HCT116 (cell line): ENCODE results near the gene EIF2B4. TPM values are rescaled to one million over a fixed set of nuclear protein-coding genes. Genes with fewer than 3 reads are reported as not detected.

Experiments used
- ATAC-seq: fragments of 200-7000 bp; cut with Tn5 transposase; 2 replicates; pipeline ENCODE4 v1.9.1; 2020; ENCODE audit warnings: mild to moderate bottlenecking, moderate library complexity
- BruUV-seq: library from RNA; stranded (reverse); fragments of 400-500 nt; replicated peaks from 2 replicates; lab custom pipeline; 2021; lab: Mats Ljungman, UMichigan
- CTCF ChIA-PET: fragments of 300-600 bp; sonication (Branson Sonifier 250); formaldehyde crosslinking; loops from one replicate; lab custom pipeline; 2021; ENCODE audit warnings: antibody characterized with exemption; lab: Charles Lee
- POLR2A ChIA-PET: fragments of 300-600, 350-600 bp; sonication (Branson Sonifier 250); formaldehyde crosslinking; loops from one replicate; lab custom pipeline; 2021; ENCODE audit warnings: antibody characterized with exemption; lab: Charles Lee
- RAD21 ChIA-PET, 2 experiments: fragments of 300-600 bp; sonication (Branson Sonifier 250); formaldehyde crosslinking; loops; one replicate each; lab custom pipeline; 2023; ENCODE audit warnings: low total read pairs in 2 of 2; ENCODE audit not compliant: uncharacterized antibody in 2 of 2, unreplicated experiment in 2 of 2, low non-redundant PET in 1 of 2; lab: Charles Lee
- DNase-seq: peaks from one replicate; pipeline ENCODE4 v3.0.0-alpha.2; 2010; ENCODE audit warnings: low read depth, low spot score
- H2AFZ ChIP-seq: fragments of 200-600 bp; shearing (Covaris generic), sonication (generic); 2 replicates; pipeline ENCODE4 v1.6.1; 2017; ENCODE audit warnings: low read depth, mixed run types, mixed read lengths, antibody characterized with exemption, low read length; ENCODE audit not compliant: poor library complexity, severe bottlenecking
- H3K27ac ChIP-seq: 2 replicates; pipeline ENCODE4 v1.5.1; 2012; ENCODE audit warnings: low read depth, low read length
- H3K27me3 ChIP-seq: fragments of 200-600 bp; sonication (generic); 2 replicates; pipeline ENCODE4 v1.6.1; 2016; ENCODE audit warnings: mixed run types, low read length, mixed read lengths; ENCODE audit not compliant: insufficient read depth
- H3K36me3 ChIP-seq, 2 experiments: fragments of 200-500 bp in 1 of 2; fragments of 200-600 bp in 1 of 2; sonication (Bioruptor generic) in 1 of 2; sonication (generic) in 1 of 2; 2 replicates each; pipeline versions ENCODE4 v1.5.1 to v1.6.1; 2014 to 2016; ENCODE audit warnings: low read length in 2 of 2, inconsistent platforms in 1 of 2, mixed read lengths in 1 of 2, mixed run types in 1 of 2; ENCODE audit not compliant: insufficient read depth in 2 of 2, control insufficient read depth in 1 of 2
- H3K4me1 ChIP-seq, 2 experiments: fragments of 200-600 bp in 1 of 2; sonication (generic) in 1 of 2; 2 replicates each; pipeline versions ENCODE4 v1.5.1 to v1.6.1; 2012 to 2017; ENCODE audit warnings: low read length in 2 of 2, inconsistent platforms in 1 of 2, mild to moderate bottlenecking in 1 of 2, mixed read lengths in 1 of 2, mixed run types in 1 of 2, moderate library complexity in 1 of 2; ENCODE audit not compliant: insufficient read depth in 2 of 2, control insufficient read depth in 1 of 2
- H3K4me2 ChIP-seq: fragments of 200-600 bp; sonication (generic); 2 replicates; pipeline ENCODE4 v1.6.1; 2017; ENCODE audit warnings: mixed run types, low read length, mixed read lengths
- H3K4me3 ChIP-seq, 2 experiments: fragments of 200-600 bp in 1 of 2; sonication (generic) in 1 of 2; replicated peaks in 1 of 2; 2 replicates each; pipeline ENCODE4 v1.5.1; 2011 to 2016; ENCODE audit warnings: low read length in 2 of 2, control low read depth in 1 of 2, low read depth in 1 of 2, mild to moderate bottlenecking in 1 of 2, mixed read lengths in 1 of 2, mixed run types in 1 of 2
- H3K79me2 ChIP-seq: fragments of 200-600 bp; sonication (generic); 2 replicates; pipeline ENCODE4 v1.6.1; 2017; ENCODE audit warnings: mild to moderate bottlenecking, mixed run types, low read length, moderate library complexity, mixed read lengths; ENCODE audit not compliant: insufficient read depth
- H3K9ac ChIP-seq: fragments of 200-600 bp; sonication (generic); 2 replicates; pipeline ENCODE4 v1.6.1; 2016; ENCODE audit warnings: low read length, mixed read lengths
- H3K9me2 ChIP-seq: fragments of 200-600 bp; sonication (generic), shearing (Covaris generic); 2 replicates; pipeline ENCODE4 v1.6.1; 2017; ENCODE audit warnings: mixed run types, mild to moderate bottlenecking, moderate library complexity; ENCODE audit not compliant: insufficient read depth
- H3K9me3 ChIP-seq, 2 experiments: fragments of 200-500 bp in 1 of 2; fragments of 200-600 bp in 1 of 2; sonication (Bioruptor generic) in 1 of 2; sonication (generic) in 1 of 2; 2 replicates each; pipeline ENCODE4 v1.6.1; 2014 to 2017; ENCODE audit warnings: low read length in 2 of 2, mixed read lengths in 2 of 2, inconsistent platforms in 1 of 2, low read depth in 1 of 2, mild to moderate bottlenecking in 1 of 2, mixed run types in 1 of 2, moderate library complexity in 1 of 2; ENCODE audit not compliant: control insufficient read depth in 1 of 2, insufficient read depth in 1 of 2
- H4K20me1 ChIP-seq: fragments of 200-600 bp; sonication (generic), shearing (Covaris generic); 2 replicates; pipeline ENCODE4 v1.6.1; 2017; ENCODE audit warnings: mixed run types, mild to moderate bottlenecking, moderate library complexity; ENCODE audit not compliant: insufficient read depth
- ATF3 ChIP-seq: IDR thresholded peaks from 2 replicates; pipeline ENCODE4 v1.6.1; 2012
- CBX3 ChIP-seq: IDR thresholded peaks from 2 replicates; pipeline ENCODE4 v1.6.1; 2012; ENCODE audit warnings: low read depth
- CEBPB ChIP-seq: IDR thresholded peaks from 2 replicates; pipeline ENCODE4 v1.6.1; 2012; ENCODE audit warnings: low read depth
- CTCF ChIP-seq, 3 experiments: fragments of 200-600 bp in 1 of 3; sonication (generic) in 1 of 3; IDR thresholded peaks in 2 of 3; conservative IDR thresholded peaks in 1 of 3; 2 replicates each; pipeline ENCODE4 v1.5.1; 2012 to 2017; ENCODE audit warnings: low read depth in 2 of 3, low read length in 2 of 3, antibody characterized with exemption in 1 of 3, borderline replicate concordance in 1 of 3, control low read depth in 1 of 3, mild to moderate bottlenecking in 1 of 3, mixed read lengths in 1 of 3, mixed run types in 1 of 3, moderate library complexity in 1 of 3; ENCODE audit not compliant: insufficient read depth in 1 of 3
- ELF1 ChIP-seq: IDR thresholded peaks from 2 replicates; pipeline ENCODE4 v1.6.1; 2012; ENCODE audit warnings: low read depth, borderline replicate concordance
- EZH2phosphoT487 ChIP-seq: fragments of 200-600 bp; IDR thresholded peaks from 2 replicates; pipeline ENCODE4 v1.6.1; 2018; ENCODE audit warnings: antibody characterized with exemption, borderline replicate concordance
- FOSL1 ChIP-seq: IDR thresholded peaks from 2 replicates; pipeline ENCODE4 v1.6.1; 2012; ENCODE audit warnings: low read depth
- JUND ChIP-seq: IDR thresholded peaks from 2 replicates; pipeline ENCODE4 v1.6.1; 2012
- POLR2A ChIP-seq: IDR thresholded peaks from 2 replicates; pipeline ENCODE4 v1.7.0; 2011; ENCODE audit warnings: borderline replicate concordance; ENCODE audit not compliant: insufficient read depth, insufficient read length; ENCODE audit errors: extremely low read depth
- REST ChIP-seq: IDR thresholded peaks from 2 replicates; pipeline ENCODE4 v1.6.1; 2012; ENCODE audit warnings: low read depth
- SIN3A ChIP-seq: IDR thresholded peaks from 2 replicates; pipeline ENCODE4 v1.6.1; 2012; ENCODE audit warnings: low read depth
- SP1 ChIP-seq: IDR thresholded peaks from 2 replicates; pipeline ENCODE4 v1.6.1; 2012; ENCODE audit warnings: low read depth
- SRF ChIP-seq: IDR thresholded peaks from 2 replicates; pipeline ENCODE4 v1.6.1; 2012; ENCODE audit warnings: low read depth
- TCF7L2 ChIP-seq: IDR thresholded peaks from 2 replicates; pipeline ENCODE4 v1.7.0; 2011; ENCODE audit warnings: borderline replicate concordance, inconsistent platforms; ENCODE audit not compliant: insufficient read depth, insufficient read length; ENCODE audit errors: extremely low read depth
- YY1 ChIP-seq: IDR thresholded peaks from 2 replicates; pipeline ENCODE4 v1.6.1; 2011; ENCODE audit warnings: low read length, low read depth, moderate library complexity, mild to moderate bottlenecking; ENCODE audit not compliant: insufficient replicate concordance; ENCODE audit errors: extremely low read depth
- ZFX ChIP-seq: fragments of 450-650 bp; IDR thresholded peaks from 2 replicates; pipeline ENCODE4 v1.6.1; 2017
- ZNF274 ChIP-seq: fragments of 200-500 bp; sonication (Bioruptor generic); IDR thresholded peaks from 2 replicates; pipeline ENCODE4 v1.6.1; 2014; ENCODE audit warnings: mild to moderate bottlenecking, low read depth, low read length, inconsistent platforms
- intact Hi-C: fragments of 100-400 bp; cut with micrococcal nuclease; formaldehyde crosslinking; loops from 2 replicates; pipeline ENCODE4 v1.10.0; 2022
- total RNA-seq: library from RNA; stranded (reverse); gene quantifications from one replicate; pipeline ENCODE4 v1.2.1, GENCODE V29; 2021; ENCODE audit not compliant: unreplicated experiment
- TF ChIP-seq, protein P1 (sequence below): IDR thresholded peaks from 2 replicates; pipeline ENCODE4 v1.6.1; 2011; ENCODE audit warnings: mild to moderate bottlenecking, low read length, moderate library complexity; ENCODE audit not compliant: insufficient replicate concordance; ENCODE audit errors: extremely low read depth
- TF ChIP-seq, protein P2 (sequence below): IDR thresholded peaks from 2 replicates; pipeline ENCODE4 v1.6.1; 2012

The EIF2B4 gene
- total RNA-seq, 1 experiment from 2014 or later, result 43.8 TPM

GRCh38 chr2:27336173-27336572 is 34.0 kb downstream of the EIF2B4 start:
- intact Hi-C loops, result no loop called here
- Histone ChIP-seq H3K4me3 (no peak overlapping the region), H3K27ac (no peak overlapping the region), H3K4me2 (no peak overlapping the region), H3K27me3 (no peaks in the 10 kb centered on the region), H3K79me2 (no peaks in the 10 kb centered on the region), H4K20me1 (no peaks in the 10 kb centered on the region), H3K9me2 (no peaks in the 10 kb centered on the region), H3K9ac (no peak overlapping the region), H3K36me3 (peaks cover 33 to 47% of the 10 kb centered on the region in 2 experiments; a peak in 3 of 4 replicates), H3K4me1 (no peaks in the 10 kb centered on the region), H3K9me3 (no peaks in the 10 kb centered on the region), H2AFZ (no peak overlapping the region)
- TF ChIP-seq SRF, result no peak
- no peak for TF ChIP-seq ATF3
- no peak for TF ChIP-seq CTCF (IDR thresholded peaks at IDR 0.05 in 2 of 3, conservative IDR thresholded peaks at IDR 0.05 in 1 of 3; ENCODE audit: borderline replicate concordance in 1 of 3, insufficient read depth in 1 of 3, low read depth in 2 of 3, low read length in 2 of 3)
- TF ChIP-seq POLR2A, result no peak
- TF ChIP-seq CBX3, result no peak
- TF ChIP-seq EZH2phosphoT487, result no peak
- no peak for TF ChIP-seq REST
- no peak for TF ChIP-seq SIN3A
- TF ChIP-seq ZFX, result no peak
- TF ChIP-seq JUND, result no peak
- TF ChIP-seq TCF7L2, result no peak
- TF ChIP-seq, protein P1, sequence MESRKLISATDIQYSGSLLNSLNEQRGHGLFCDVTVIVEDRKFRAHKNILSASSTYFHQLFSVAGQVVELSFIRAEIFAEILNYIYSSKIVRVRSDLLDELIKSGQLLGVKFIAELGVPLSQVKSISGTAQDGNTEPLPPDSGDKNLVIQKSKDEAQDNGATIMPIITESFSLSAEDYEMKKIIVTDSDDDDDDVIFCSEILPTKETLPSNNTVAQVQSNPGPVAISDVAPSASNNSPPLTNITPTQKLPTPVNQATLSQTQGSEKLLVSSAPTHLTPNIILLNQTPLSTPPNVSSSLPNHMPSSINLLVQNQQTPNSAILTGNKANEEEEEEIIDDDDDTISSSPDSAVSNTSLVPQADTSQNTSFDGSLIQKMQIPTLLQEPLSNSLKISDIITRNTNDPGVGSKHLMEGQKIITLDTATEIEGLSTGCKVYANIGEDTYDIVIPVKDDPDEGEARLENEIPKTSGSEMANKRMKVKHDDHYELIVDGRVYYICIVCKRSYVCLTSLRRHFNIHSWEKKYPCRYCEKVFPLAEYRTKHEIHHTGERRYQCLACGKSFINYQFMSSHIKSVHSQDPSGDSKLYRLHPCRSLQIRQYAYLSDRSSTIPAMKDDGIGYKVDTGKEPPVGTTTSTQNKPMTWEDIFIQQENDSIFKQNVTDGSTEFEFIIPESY, result no peak
- TF ChIP-seq YY1, result no peak
- TF ChIP-seq, protein P2, sequence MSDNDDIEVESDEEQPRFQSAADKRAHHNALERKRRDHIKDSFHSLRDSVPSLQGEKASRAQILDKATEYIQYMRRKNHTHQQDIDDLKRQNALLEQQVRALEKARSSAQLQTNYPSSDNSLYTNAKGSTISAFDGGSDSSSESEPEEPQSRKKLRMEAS, result no peak
- no peak for TF ChIP-seq SP1
- no peak for TF ChIP-seq ZNF274
- no peak for TF ChIP-seq FOSL1
- no peak for TF ChIP-seq ELF1
- no peak for TF ChIP-seq CEBPB
- RAD21 ChIA-PET, result interaction anchor here in 1 of 2 experiments (0.6 kb wide), 1 partner anchor 89 kb away, joined by 3 read pairs; no protein-coding TSS in a partner anchor
- BruUV-seq, result no TSS peak
- CTCF ChIA-PET, result no interaction called here
- no peak for DNase-seq
- no peak for ATAC-seq
- POLR2A ChIA-PET, result no interaction called here
